Endothelial cell (in vitro differentiated cells): Measurements from ENCODE around the gene COL25A1. TPM values are rescaled to one million over a fixed set of nuclear protein-coding genes. Genes with fewer than 3 reads are reported as not detected.

Source experiments
- DNase-seq: peaks from one replicate; pipeline ENCODE4 v3.0.0; 2021; ENCODE audit warnings: low spot score
- H3K27ac Mint-ChIP-seq: one replicate; pipeline ENCODE4 v1.8.0; 2021; ENCODE audit warnings: mixed read lengths, inconsistent platforms; ENCODE audit not compliant: unreplicated experiment
- H3K27me3 Mint-ChIP-seq: one replicate; pipeline ENCODE4 v1.8.0; 2021; ENCODE audit warnings: mild to moderate bottlenecking, moderate library complexity, mixed read lengths, inconsistent platforms; ENCODE audit not compliant: unreplicated experiment
- H3K36me3 Mint-ChIP-seq: one replicate; pipeline ENCODE4 v1.8.0; 2021; ENCODE audit warnings: mild to moderate bottlenecking, low read depth, mixed read lengths, inconsistent platforms; ENCODE audit not compliant: unreplicated experiment
- H3K4me1 Mint-ChIP-seq: one replicate; pipeline ENCODE4 v1.8.0; 2021; ENCODE audit warnings: mild to moderate bottlenecking, mixed read lengths, inconsistent platforms; ENCODE audit not compliant: unreplicated experiment
- H3K4me3 Mint-ChIP-seq: one replicate; pipeline ENCODE4 v1.8.0; 2021; ENCODE audit warnings: mild to moderate bottlenecking, mixed read lengths, inconsistent platforms; ENCODE audit not compliant: unreplicated experiment
- H3K9me3 Mint-ChIP-seq: one replicate; pipeline ENCODE4 v1.8.0; 2021; ENCODE audit warnings: mixed read lengths, inconsistent platforms; ENCODE audit not compliant: unreplicated experiment
- CTCF ChIP-seq: fragments of 200-600 bp; sonication (generic); IDR thresholded peaks from one replicate; pipeline ENCODE4 v1.5.0; 2021; ENCODE audit warnings: antibody characterized with exemption; ENCODE audit not compliant: unreplicated experiment
- long read RNA-seq: library from polyadenylated mRNA; unstranded; transcript quantifications from one replicate; pipeline ENCODE4 v2.0.0, GENCODE V29; 2020; ENCODE audit not compliant: unreplicated experiment
- total RNA-seq: library from RNA; stranded (reverse); fragmentation: NEBNext Ultra II Directional; extraction: Animal tissue kit (Norgen Biotek cat#: 25700); gene quantifications from one replicate; pipeline ENCODE4 v1.2.1, GENCODE V29; 2021; ENCODE audit not compliant: unreplicated experiment

The COL25A1 gene
- 22.7 TPM for total RNA-seq
- long read RNA-seq, partial matches to known transcripts: 0 of 1 reads
- long read RNA-seq, other reads (novel, unspliced or antisense): 1 of 1 reads

GRCh38 chr4:109302361-109303139 is at the start of gene COL25A1:
TSS of gene COL25A1 (minus strand) at chr4:109302658.
- Mint-ChIP-seq H3K4me3 (peak within 1 kb of the TSS; percentile 92), H3K36me3 (no peaks in the 10 kb centered on the region), H3K9me3 (no peaks in the 10 kb centered on the region), H3K4me1 (peaks cover 9% of the 10 kb centered on the region), H3K27me3 (peaks cover 9% of the 10 kb centered on the region), H3K27ac (peak within 1 kb of the TSS; percentile 95)
- no peak for TF ChIP-seq CTCF
- peak; percentile 83 for DNase-seq

- TF ChIP-seq CTCF: no peak
- Mint-ChIP-seq H3K4me3 (no peak overlapping the region), H3K36me3 (no peaks in the 10 kb centered on the region), H3K9me3 (no peaks in the 10 kb centered on the region), H3K27ac (no peak overlapping the region), H3K4me1 (no peaks in the 10 kb centered on the region), H3K27me3 (no peaks in the 10 kb centered on the region)
- DNase-seq: no peak
Measured at GRCh38 chr4:109350121-109350520, 47.7 kb upstream of the COL25A1 start.

DNA sequence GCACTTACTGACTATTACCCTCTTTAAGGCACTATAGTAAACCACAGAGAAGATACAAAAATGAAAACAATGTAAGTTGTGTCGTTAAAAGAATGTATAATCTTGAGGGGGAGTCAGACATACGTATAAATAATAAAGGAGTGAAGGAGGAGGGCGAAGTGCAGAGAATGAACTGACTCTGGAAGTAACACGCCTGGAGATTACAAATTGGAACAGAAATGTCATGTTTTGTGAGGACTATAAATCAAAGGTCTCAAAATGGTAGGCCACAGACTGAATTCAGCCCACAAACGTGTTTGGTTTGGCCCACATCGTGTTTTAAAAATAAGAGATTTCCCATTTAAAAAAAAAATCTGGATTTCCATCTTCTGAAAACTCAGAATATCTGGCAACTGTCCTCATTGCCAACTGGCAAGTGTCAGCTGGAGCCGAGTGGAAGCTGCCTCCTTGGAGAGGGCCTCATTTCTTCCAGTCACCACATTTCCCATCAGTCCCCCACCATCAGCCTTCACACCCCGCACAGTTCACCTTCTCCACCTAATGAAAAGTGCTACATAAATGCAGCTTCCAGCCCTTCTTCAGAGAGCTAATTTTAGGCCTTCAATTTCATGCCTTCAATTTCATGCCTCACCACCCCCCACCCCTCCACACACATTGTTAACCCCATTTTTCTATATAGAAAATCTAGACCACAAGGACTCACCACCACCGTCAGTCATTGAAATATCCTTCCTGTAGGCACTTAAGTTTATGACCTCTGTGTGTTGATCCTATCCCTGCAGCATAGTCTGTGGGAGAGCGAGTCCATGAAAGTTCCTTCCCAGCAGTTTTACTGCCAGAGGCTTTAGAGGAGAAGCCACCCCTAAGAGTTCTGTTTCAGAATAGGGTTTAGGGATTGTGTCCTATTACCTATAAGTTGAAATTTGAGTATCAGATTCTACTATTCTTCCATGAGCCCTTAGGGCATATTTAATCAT is 32.0 kb upstream of the COL25A1 start:
- Mint-ChIP-seq H3K4me3 (no peak overlapping the region), H3K27ac (no peak overlapping the region), H3K36me3 (no peaks in the 10 kb centered on the region), H3K9me3 (no peaks in the 10 kb centered on the region), H3K4me1 (no peaks in the 10 kb centered on the region), H3K27me3 (no peaks in the 10 kb centered on the region)
- no peak for DNase-seq
- no peak for TF ChIP-seq CTCF

DNA sequence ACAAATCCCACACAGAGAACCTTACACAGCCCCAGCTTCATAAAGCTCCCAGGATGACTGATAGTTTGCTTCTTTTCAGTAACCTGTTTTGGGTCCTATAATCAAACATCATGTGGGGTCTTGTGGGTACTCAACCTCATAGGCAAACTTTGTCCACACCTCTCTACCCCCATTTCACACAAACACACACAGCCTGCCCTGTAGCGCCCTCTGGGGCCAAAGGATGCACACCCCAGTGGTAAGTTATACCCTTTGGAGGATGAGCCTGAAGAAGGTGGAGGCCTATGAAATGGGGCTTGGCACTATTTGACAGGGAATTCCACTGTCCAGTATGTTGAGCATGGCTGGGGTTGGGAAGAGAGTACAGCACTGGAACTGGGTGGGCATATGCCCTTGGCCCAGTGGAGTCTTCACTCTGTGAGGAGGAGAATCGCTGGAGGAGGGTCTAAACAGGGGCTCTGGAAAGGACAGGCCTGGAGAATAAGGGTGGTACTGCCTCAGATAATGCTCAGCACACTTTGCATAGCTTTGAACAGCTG is 30.5 kb upstream of the COL25A1 start:
- Mint-ChIP-seq H3K4me1 (no peaks in the 10 kb centered on the region), H3K9me3 (no peaks in the 10 kb centered on the region), H3K27me3 (no peaks in the 10 kb centered on the region), H3K36me3 (no peaks in the 10 kb centered on the region), H3K4me3 (no peak overlapping the region), H3K27ac (no peak overlapping the region)
- peak; percentile 56 for DNase-seq
- TF ChIP-seq CTCF: peak; percentile 43
